IPS DF 4.7 (cell line): Measurements from ENCODE around the gene TMEM132D.

ENCODE experiments used
- DNase-seq: peaks from one replicate; pipeline ENCODE4 v3.0.0-alpha.2; 2013; ENCODE audit warnings: low spot score; ENCODE audit errors: extremely low read depth

Gene TMEM132D

DNA sequence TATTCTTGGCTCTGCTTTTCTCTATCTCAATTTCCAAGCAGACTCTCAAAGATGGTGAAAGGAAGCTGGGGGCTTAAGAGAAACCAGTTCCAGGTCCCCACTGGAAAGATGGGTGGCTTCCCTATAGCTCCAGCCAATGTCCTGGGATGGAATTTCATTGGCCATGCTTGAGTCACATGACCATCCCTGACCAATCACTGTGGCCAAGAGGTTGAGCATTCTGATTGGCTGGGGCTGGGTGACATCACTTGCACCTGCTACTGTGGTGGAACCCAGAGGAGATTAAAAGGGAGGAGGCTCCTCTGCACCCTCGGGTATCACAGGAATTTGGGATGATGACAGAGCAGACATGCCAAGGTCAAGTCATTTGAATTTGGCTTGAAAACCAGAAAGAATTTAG lies 436.5 kb downstream of the TMEM132D start:
- DNase-seq: no peak

- DNase-seq: no peak
Measured at GRCh38 chr12:129466499-129466898, 437.3 kb downstream of the TMEM132D start.

DNA sequence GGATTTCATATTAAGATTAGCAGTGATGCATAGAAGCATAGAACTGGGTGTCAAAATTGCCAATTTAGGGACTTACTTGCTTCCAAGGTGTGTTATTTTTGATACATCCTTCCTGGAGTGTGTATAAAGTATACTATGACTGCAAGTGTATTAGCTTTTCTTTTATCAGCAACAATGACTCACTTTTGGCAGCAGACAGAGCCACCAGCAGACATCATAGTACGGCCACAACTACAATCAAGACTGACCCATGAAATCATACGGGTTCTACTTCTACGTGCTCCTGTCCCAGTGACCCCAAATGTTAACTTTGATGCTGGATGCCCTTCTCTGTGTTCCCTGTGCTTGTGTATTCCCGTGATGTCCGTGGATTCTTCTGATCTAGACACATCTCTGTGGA lies 443.9 kb downstream of the TMEM132D start:
- DNase-seq: no peak

DNA sequence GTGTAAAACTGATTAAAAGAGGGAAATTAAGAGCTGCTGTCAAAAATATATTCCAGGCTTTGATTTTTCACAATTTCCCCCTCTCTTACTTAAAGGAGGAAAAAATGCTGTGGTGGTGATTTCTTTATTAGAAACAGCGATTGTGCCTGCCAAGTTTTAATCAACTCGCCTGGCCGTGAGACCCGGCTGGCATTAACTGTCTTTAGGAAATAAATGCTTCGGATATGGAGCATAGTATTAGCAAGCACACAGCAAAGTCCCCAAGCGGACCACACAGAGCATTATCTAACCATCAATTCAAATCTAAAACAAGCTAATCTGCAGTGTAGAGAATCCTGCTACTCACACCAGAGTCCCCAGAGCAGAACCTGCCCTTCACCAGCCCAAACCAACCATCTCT lies 457.1 kb downstream of the TMEM132D start:
- DNase-seq: no peak

GRCh38 chr12:129440278-129440677 lies 463.5 kb downstream of the TMEM132D start:
- no peak for DNase-seq

GRCh38 chr12:129434790-129435189 lies 469.0 kb downstream of the TMEM132D start:
- no peak for DNase-seq

- no peak for DNase-seq
Measured at GRCh38 chr12:129428240-129428936, 475.4 kb downstream of the TMEM132D start.

GRCh38 chr12:129423041-129423580 lies 480.7 kb downstream of the TMEM132D start:
- no peak for DNase-seq

DNA sequence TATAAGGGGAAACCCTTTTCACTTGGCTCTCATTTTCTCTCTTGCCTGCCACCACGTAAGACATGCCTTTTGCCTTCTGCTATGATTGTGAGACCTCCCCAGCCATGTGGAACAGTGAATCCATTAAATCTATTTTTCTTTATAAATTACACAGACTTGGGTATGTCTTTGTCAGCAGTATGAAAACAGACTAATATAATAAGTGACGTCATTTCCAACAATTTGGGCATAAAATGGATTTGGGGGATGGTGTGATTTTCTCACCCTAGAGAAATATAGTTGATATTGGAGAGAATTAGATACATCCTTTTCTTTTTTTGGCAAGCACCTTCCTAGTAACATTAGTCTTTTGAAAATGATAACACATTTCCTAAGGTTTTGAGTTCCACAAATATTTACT lies 490.5 kb downstream of the TMEM132D start:
- DNase-seq: no peak

- no peak for DNase-seq
Measured at GRCh38 chr12:129409281-129409680, 494.5 kb downstream of the TMEM132D start.

GRCh38 chr12:129404556-129404955 lies 499.3 kb downstream of the TMEM132D start:
- DNase-seq: no peak

DNA sequence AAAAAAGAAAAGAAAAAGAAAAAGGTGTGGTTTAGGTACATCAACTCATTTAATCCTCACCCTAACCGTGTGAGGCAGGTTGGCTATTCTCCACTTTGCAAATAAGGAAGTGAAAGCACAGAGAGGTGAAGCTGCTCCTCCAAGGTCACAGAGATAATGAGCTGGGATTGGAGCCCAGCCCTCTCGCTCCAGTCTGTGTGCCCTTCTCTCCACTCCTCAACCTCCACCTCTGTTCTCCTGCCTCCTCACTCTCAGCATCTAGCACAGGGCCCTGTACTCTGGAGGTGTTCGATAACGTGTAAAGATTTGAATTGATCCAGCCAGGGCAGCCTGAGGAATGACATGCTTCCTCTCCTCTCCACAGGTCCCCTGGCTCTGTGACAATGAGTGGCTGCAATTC lies 502.3 kb downstream of the TMEM132D start:
- no peak for DNase-seq

DNA sequence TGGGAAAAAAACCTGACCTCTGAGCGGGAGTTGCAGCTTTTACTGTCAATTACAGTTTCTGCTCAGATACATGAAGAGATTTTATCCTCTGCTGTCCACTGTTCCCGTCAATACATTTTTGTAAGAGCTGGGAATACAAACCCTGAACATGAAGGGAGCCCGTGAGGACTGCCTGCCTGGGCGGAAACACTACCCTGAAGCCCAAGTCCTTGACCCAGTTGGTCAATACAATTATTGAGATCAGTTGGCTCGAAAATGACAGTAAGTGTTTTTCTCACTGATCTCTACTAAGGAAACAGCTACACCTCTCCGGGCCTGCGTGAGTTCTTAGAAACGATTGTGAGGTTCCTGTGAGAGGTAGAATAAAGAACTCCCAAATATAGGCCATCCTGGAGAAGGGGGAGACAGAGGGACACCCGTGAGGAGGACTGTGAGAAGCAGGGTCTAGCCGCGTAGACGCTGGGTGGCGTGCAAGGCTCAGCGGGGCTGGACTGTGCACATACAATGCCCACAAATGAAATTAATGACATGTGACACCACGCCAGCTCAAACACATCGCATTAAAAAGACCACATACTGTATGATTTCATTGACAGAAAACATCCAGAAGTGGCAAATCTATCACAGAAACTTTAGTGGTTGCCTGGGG lies 509.5 kb downstream of the TMEM132D start:
- DNase-seq: no peak

DNA sequence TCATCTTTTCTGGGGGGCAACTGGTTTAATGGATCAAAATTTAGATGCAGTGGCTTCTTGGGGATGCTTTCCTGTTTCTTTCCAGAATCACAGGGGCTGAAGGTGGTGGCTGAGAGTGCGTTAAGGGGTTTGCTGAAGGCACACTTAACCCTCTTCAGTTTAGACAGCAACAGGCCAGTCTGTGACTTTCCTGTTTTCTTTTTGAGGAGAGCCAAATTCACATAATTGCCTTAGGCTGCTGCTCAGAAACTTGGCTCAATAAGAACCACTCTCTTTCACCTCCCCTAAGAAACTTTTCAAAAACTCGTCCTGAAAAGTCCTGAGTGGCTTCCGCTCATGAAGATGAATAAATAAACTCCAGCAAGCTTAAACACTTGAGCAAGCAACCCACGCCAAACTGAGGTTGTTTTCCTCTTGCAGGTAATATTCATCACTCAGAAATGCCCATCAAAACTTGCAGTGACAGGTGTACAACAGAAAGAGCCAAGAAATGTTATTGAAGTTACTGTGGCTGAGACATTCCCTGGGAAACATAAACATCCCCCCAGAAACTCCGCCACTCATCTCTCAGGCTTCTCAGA lies 510.4 kb downstream of the TMEM132D start:
- no peak for DNase-seq

- no peak for DNase-seq
Measured at GRCh38 chr12:129385637-129385990, 518.2 kb downstream of the TMEM132D start.

- no peak for DNase-seq
Measured at GRCh38 chr12:129383956-129384355, 519.9 kb downstream of the TMEM132D start.

- DNase-seq: no peak
Measured at GRCh38 chr12:129381715-129382114, 522.1 kb downstream of the TMEM132D start.

DNA sequence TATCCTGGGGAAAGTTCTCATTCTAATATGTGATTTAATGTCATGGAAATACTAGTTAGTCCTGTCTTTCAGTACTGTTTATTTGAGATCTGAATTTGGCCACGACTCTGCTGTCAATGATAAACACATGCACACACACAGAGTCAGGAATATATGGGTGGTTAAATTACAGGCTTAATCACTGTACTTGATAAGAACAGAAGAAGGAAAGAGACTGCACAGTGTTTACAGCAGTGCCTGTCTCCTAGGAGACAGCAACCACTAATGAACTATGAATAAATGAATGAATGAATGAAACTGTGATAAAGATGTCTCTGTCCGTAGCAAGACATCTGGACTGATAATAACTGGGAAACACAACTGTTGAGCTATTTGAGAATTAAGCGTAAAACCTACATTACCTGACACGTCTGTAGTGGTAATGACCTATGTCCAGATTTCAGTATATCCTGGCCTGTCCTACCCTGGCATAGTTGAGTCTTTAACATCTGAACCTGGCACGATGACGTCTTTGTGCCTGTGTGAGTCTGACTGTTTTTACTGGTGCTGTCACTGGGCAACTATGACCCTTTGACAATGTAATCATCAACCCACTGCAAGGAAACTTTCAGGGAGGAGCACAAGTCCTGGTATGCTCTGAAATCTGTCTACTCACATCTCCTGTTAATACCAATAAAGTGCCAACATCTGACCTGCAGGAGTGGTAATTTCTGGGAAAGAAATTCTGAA lies 524.6 kb downstream of the TMEM132D start:
- no peak for DNase-seq

DNA sequence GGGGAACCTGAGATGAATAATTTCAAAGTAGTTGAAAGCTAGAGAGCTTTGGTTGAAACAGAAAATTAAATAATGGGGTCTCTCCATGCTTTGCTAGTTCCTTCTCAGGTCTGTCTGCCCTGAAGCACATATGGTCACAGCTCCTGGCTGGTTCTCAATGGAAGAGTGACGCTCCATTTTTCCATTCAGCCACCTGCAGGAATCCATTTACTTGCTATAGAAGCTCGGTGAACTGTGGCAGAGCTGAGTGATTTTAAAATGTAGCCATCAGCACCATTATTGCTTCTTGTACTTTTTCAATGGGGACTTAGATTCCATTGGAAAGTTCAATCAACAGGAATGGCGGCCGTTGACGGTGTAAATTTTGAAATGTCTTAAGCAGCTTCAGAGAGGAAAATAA lies 525.3 kb downstream of the TMEM132D start:
- DNase-seq: no peak

DNA sequence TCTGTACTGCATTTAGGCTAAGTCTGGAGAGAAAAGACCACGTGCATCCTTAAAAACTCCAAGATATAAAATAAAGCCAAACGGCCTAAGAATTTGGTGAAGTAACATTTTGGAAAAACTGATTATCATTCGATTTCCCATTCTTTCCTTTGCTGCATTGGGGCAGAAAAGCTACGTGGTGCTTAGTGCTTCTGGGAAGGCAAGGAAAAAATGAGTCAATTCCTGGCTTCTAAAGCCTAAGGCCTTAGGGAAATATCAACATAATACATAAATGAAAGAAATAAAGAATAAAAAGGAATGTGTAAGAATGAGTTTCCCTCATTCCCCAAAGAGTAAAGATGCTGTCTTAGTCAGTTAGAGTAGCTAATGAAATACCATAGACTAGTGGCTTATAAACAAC lies 530.1 kb downstream of the TMEM132D start:
- no peak for DNase-seq

DNA sequence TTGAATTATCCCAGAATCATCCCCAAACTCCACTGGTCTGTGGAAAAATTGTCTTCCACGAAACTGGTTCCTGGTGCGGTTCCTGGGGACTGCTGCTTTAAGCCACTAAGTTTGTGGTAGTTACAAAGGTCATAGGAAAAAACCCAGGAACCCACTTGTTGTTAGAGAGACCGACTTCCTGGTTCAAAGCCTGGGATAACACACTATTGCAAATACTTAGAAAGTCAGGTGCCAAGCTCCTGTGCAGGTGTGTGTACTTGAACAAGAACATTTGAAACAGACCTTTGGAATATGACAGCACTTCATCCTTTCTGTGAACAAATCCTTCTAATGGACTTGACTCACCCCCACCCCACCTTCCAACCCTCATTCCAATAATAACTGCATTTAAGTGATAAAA lies 530.9 kb downstream of the TMEM132D start:
- no peak for DNase-seq

DNA sequence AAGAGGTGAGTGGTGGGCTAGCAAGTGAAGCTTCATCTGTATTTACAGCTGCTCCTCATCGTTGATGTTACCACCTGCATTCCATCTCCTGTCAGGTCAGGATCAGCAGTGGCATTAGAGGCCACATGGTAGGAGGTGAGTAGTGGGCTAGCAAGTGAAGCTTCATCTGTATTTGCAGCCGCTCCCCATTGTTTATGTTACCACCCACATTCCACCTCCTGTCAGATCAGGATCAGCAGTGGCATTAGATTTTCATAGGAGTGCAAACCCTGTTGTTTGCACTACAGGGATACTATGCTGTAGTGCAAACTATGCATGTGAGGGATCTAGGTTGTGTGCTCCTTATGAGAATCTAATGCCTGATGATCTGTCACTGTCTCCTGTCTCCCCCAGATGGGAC lies 531.5 kb downstream of the TMEM132D start:
- DNase-seq: no peak
